HCT116 (cell line): ENCODE measurements around the gene SLC7A10. TPM values are rescaled to one million over a fixed set of nuclear protein-coding genes. Genes with fewer than 3 reads are reported as not detected.
A peak's percentile ranks its signal among the peaks of the same experiment; 100 is the strongest.

Experiments
- ATAC-seq: fragments of 200-7000 bp; cut with Tn5 transposase; 2 replicates; pipeline ENCODE4 v1.9.1; 2020; ENCODE audit warnings: mild to moderate bottlenecking, moderate library complexity
- BruUV-seq: library from RNA; stranded (reverse); fragments of 400-500 nt; replicated peaks from 2 replicates; lab custom pipeline; 2021; lab: Mats Ljungman, UMichigan
- CTCF ChIA-PET: fragments of 300-600 bp; sonication (Branson Sonifier 250); formaldehyde crosslinking; loops from one replicate; lab custom pipeline; 2021; ENCODE audit warnings: antibody characterized with exemption; lab: Charles Lee
- POLR2A ChIA-PET: fragments of 300-600, 350-600 bp; sonication (Branson Sonifier 250); formaldehyde crosslinking; loops from one replicate; lab custom pipeline; 2021; ENCODE audit warnings: antibody characterized with exemption; lab: Charles Lee
- RAD21 ChIA-PET, 2 experiments: fragments of 300-600 bp; sonication (Branson Sonifier 250); formaldehyde crosslinking; loops; one replicate each; lab custom pipeline; 2023; ENCODE audit warnings: low total read pairs in 2 of 2; ENCODE audit not compliant: uncharacterized antibody in 2 of 2, unreplicated experiment in 2 of 2, low non-redundant PET in 1 of 2; lab: Charles Lee
- DNase-seq: peaks from one replicate; pipeline ENCODE4 v3.0.0-alpha.2; 2010; ENCODE audit warnings: low read depth, low spot score
- H2AFZ ChIP-seq: fragments of 200-600 bp; shearing (Covaris generic), sonication (generic); 2 replicates; pipeline ENCODE4 v1.6.1; 2017; ENCODE audit warnings: low read depth, mixed run types, mixed read lengths, antibody characterized with exemption, low read length; ENCODE audit not compliant: poor library complexity, severe bottlenecking
- H3K27ac ChIP-seq: 2 replicates; pipeline ENCODE4 v1.5.1; 2012; ENCODE audit warnings: low read depth, low read length
- H3K27me3 ChIP-seq: fragments of 200-600 bp; sonication (generic); 2 replicates; pipeline ENCODE4 v1.6.1; 2016; ENCODE audit warnings: mixed run types, low read length, mixed read lengths; ENCODE audit not compliant: insufficient read depth
- H3K36me3 ChIP-seq, 2 experiments: fragments of 200-500 bp in 1 of 2; fragments of 200-600 bp in 1 of 2; sonication (Bioruptor generic) in 1 of 2; sonication (generic) in 1 of 2; 2 replicates each; pipeline versions ENCODE4 v1.5.1 to v1.6.1; 2014 to 2016; ENCODE audit warnings: low read length in 2 of 2, inconsistent platforms in 1 of 2, mixed read lengths in 1 of 2, mixed run types in 1 of 2; ENCODE audit not compliant: insufficient read depth in 2 of 2, control insufficient read depth in 1 of 2
- H3K4me1 ChIP-seq, 2 experiments: fragments of 200-600 bp in 1 of 2; sonication (generic) in 1 of 2; 2 replicates each; pipeline versions ENCODE4 v1.5.1 to v1.6.1; 2012 to 2017; ENCODE audit warnings: low read length in 2 of 2, inconsistent platforms in 1 of 2, mild to moderate bottlenecking in 1 of 2, mixed read lengths in 1 of 2, mixed run types in 1 of 2, moderate library complexity in 1 of 2; ENCODE audit not compliant: insufficient read depth in 2 of 2, control insufficient read depth in 1 of 2
- H3K4me2 ChIP-seq: fragments of 200-600 bp; sonication (generic); 2 replicates; pipeline ENCODE4 v1.6.1; 2017; ENCODE audit warnings: mixed run types, low read length, mixed read lengths
- H3K4me3 ChIP-seq, 2 experiments: fragments of 200-600 bp in 1 of 2; sonication (generic) in 1 of 2; replicated peaks in 1 of 2; 2 replicates each; pipeline ENCODE4 v1.5.1; 2011 to 2016; ENCODE audit warnings: low read length in 2 of 2, control low read depth in 1 of 2, low read depth in 1 of 2, mild to moderate bottlenecking in 1 of 2, mixed read lengths in 1 of 2, mixed run types in 1 of 2
- H3K79me2 ChIP-seq: fragments of 200-600 bp; sonication (generic); 2 replicates; pipeline ENCODE4 v1.6.1; 2017; ENCODE audit warnings: mild to moderate bottlenecking, mixed run types, low read length, moderate library complexity, mixed read lengths; ENCODE audit not compliant: insufficient read depth
- H3K9ac ChIP-seq: fragments of 200-600 bp; sonication (generic); 2 replicates; pipeline ENCODE4 v1.6.1; 2016; ENCODE audit warnings: low read length, mixed read lengths
- H3K9me2 ChIP-seq: fragments of 200-600 bp; sonication (generic), shearing (Covaris generic); 2 replicates; pipeline ENCODE4 v1.6.1; 2017; ENCODE audit warnings: mixed run types, mild to moderate bottlenecking, moderate library complexity; ENCODE audit not compliant: insufficient read depth
- H3K9me3 ChIP-seq, 2 experiments: fragments of 200-500 bp in 1 of 2; fragments of 200-600 bp in 1 of 2; sonication (Bioruptor generic) in 1 of 2; sonication (generic) in 1 of 2; 2 replicates each; pipeline ENCODE4 v1.6.1; 2014 to 2017; ENCODE audit warnings: low read length in 2 of 2, mixed read lengths in 2 of 2, inconsistent platforms in 1 of 2, low read depth in 1 of 2, mild to moderate bottlenecking in 1 of 2, mixed run types in 1 of 2, moderate library complexity in 1 of 2; ENCODE audit not compliant: control insufficient read depth in 1 of 2, insufficient read depth in 1 of 2
- H4K20me1 ChIP-seq: fragments of 200-600 bp; sonication (generic), shearing (Covaris generic); 2 replicates; pipeline ENCODE4 v1.6.1; 2017; ENCODE audit warnings: mixed run types, mild to moderate bottlenecking, moderate library complexity; ENCODE audit not compliant: insufficient read depth
- EZH2 ChIP-seq: fragments of 200-600 bp; sonication (generic); IDR thresholded peaks from 2 replicates; pipeline ENCODE4 v1.6.1; 2017; ENCODE audit warnings: antibody characterized with exemption, mixed run types
- intact Hi-C: fragments of 100-400 bp; cut with micrococcal nuclease; formaldehyde crosslinking; loops from 2 replicates; pipeline ENCODE4 v1.10.0; 2022
- total RNA-seq: library from RNA; stranded (reverse); gene quantifications from one replicate; pipeline ENCODE4 v1.2.1, GENCODE V29; 2021; ENCODE audit not compliant: unreplicated experiment
- TF ChIP-seq, protein P1 (sequence below): IDR thresholded peaks from 2 replicates; pipeline ENCODE4 v1.6.1; 2012
- TF ChIP-seq, protein P2 (sequence below), 3 experiments: fragments of 200-600 bp in 1 of 3; sonication (generic) in 1 of 3; IDR thresholded peaks in 2 of 3; conservative IDR thresholded peaks in 1 of 3; 2 replicates each; pipeline ENCODE4 v1.5.1; 2012 to 2017; ENCODE audit warnings: low read depth in 2 of 3, low read length in 2 of 3, antibody characterized with exemption in 1 of 3, borderline replicate concordance in 1 of 3, control low read depth in 1 of 3, mild to moderate bottlenecking in 1 of 3, mixed read lengths in 1 of 3, mixed run types in 1 of 3, moderate library complexity in 1 of 3; ENCODE audit not compliant: insufficient read depth in 1 of 3

Gene SLC7A10
- total RNA-seq, 1 experiment from 2014 or later: 0.25 TPM

DNA sequence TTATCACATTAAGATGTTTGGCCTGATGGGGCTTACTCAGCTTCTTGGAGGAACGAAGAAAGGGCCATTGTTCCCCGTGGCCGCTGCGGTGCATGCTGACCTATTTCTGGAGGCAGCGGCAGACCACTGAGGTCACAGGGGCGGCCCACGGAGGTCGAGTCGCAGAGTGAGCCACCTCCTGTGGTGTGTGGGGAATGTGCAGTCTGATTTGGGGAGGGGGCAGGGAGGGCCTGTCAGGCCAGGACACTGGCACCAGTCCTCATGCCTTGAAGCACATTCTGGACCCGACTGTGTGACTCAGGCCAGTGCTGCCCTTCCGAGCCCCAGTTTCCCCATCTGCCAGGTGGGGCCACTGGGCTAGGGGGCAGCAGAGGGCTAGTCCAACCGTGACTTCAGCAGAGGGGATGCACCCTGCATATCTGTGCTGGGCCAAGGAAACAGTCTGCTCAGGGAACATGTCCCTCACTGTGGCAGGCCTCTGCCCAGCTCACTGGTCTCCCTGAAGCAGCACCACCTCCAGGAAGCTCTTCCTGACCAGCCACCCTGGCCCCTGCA lies 6.3 kb downstream of the SLC7A10 start:
- Histone ChIP-seq H3K4me3 (no peak overlapping the region), H3K79me2 (no peaks in the 10 kb centered on the region), H3K36me3 (no peaks in the 10 kb centered on the region), H4K20me1 (no peaks in the 10 kb centered on the region), H3K27me3 (no peaks in the 10 kb centered on the region), H3K4me2 (no peak overlapping the region), H3K9me2 (no peaks in the 10 kb centered on the region), H3K9ac (no peak overlapping the region), H3K4me1 (no peaks in the 10 kb centered on the region), H2AFZ (no peak overlapping the region), H3K27ac (no peak overlapping the region), H3K9me3 (no peaks in the 10 kb centered on the region)
- ChIA-PET RAD21 (no interaction called here), CTCF (no interaction called here), POLR2A (no interaction called here)
- intact Hi-C loops: no loop called here
- peak; percentile 64 for ATAC-seq
- no TSS peak for BruUV-seq
- TF ChIP-seq, protein P1, sequence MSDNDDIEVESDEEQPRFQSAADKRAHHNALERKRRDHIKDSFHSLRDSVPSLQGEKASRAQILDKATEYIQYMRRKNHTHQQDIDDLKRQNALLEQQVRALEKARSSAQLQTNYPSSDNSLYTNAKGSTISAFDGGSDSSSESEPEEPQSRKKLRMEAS: no peak
- TF ChIP-seq, protein P2, sequence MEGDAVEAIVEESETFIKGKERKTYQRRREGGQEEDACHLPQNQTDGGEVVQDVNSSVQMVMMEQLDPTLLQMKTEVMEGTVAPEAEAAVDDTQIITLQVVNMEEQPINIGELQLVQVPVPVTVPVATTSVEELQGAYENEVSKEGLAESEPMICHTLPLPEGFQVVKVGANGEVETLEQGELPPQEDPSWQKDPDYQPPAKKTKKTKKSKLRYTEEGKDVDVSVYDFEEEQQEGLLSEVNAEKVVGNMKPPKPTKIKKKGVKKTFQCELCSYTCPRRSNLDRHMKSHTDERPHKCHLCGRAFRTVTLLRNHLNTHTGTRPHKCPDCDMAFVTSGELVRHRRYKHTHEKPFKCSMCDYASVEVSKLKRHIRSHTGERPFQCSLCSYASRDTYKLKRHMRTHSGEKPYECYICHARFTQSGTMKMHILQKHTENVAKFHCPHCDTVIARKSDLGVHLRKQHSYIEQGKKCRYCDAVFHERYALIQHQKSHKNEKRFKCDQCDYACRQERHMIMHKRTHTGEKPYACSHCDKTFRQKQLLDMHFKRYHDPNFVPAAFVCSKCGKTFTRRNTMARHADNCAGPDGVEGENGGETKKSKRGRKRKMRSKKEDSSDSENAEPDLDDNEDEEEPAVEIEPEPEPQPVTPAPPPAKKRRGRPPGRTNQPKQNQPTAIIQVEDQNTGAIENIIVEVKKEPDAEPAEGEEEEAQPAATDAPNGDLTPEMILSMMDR (IDR thresholded peaks at IDR 0.05 in 2 of 3, conservative IDR thresholded peaks at IDR 0.05 in 1 of 3; ENCODE audit: borderline replicate concordance in 1 of 3, insufficient read depth in 1 of 3, low read depth in 2 of 3, low read length in 2 of 3): peak in 2 of 3 experiments; percentile 31 to 47; a peak in 3 of 6 replicates
- DNase-seq: no peak

- H3K36me3 ChIP-seq: no peaks in the 10 kb centered on the region
- TF ChIP-seq EZH2: no peak
- TF ChIP-seq, all 23 proteins: peak for 0
- Histone ChIP-seq H2AFZ (no peak overlapping the region), H3K4me1 (no peaks in the 10 kb centered on the region), H3K9ac (no peak overlapping the region), H3K9me2 (no peaks in the 10 kb centered on the region), H3K4me3 (no peak overlapping the region), H3K4me2 (no peak overlapping the region), H3K27ac (no peak overlapping the region), H4K20me1 (no peaks in the 10 kb centered on the region), H3K27me3 (no peaks in the 10 kb centered on the region), H3K79me2 (no peaks in the 10 kb centered on the region), H3K9me3 (no peaks in the 10 kb centered on the region)
- RAD21 ChIA-PET: no interaction called here
- POLR2A ChIA-PET: no interaction called here
- no TSS peak for BruUV-seq
- intact Hi-C loops: no loop called here
- CTCF ChIA-PET: no interaction called here
- DNase-seq: no peak
- ATAC-seq: no peak
Measured at GRCh38 chr19:33217881-33218280, 7.8 kb downstream of the SLC7A10 start.
